Liver (tissue), 9 donors: ENCODE data around the gene VPS26A. TPM values are rescaled to one million over a fixed set of nuclear protein-coding genes. Genes with fewer than 3 reads are reported as not detected.
"Not testable (repeated sequence)": the region's sequence is repeated elsewhere in the genome, so short reads cannot be mapped to it uniquely, and the experiment has no call there.

Experiments
- DNase-seq: peaks from one replicate; pipeline ENCODE4 v3.0.0-alpha.2; 2017; ENCODE audit warnings: low spot score
- H3K27ac ChIP-seq, 2 donors: one replicate each; pipeline ENCODE4 v1.7.0; 2013; ENCODE audit warnings: inconsistent platforms in 2 of 2, low read length in 2 of 2, control low read depth in 1 of 2, low read depth in 1 of 2, mild to moderate bottlenecking in 1 of 2
- H3K27me3 ChIP-seq, 4 donors: one replicate each; pipeline versions ENCODE4 v1.6.1 to v1.7.0; 2013; ENCODE audit warnings: low read length in 3 of 4, inconsistent platforms in 1 of 4, mild to moderate bottlenecking in 1 of 4, moderate library complexity in 1 of 4; ENCODE audit not compliant: control insufficient read depth in 4 of 4, insufficient read depth in 4 of 4
- H3K36me3 ChIP-seq, 4 donors: one replicate each; pipeline versions ENCODE4 v1.6.1 to v1.7.0; 2013; ENCODE audit warnings: low read length in 3 of 4, mild to moderate bottlenecking in 3 of 4, low read depth in 1 of 4, moderate library complexity in 1 of 4; ENCODE audit not compliant: control insufficient read depth in 4 of 4, insufficient read depth in 3 of 4
- H3K4me1 ChIP-seq, 4 donors: one replicate each; pipeline versions ENCODE4 v1.6.1 to v1.7.0; 2013; ENCODE audit warnings: low read length in 3 of 4, mild to moderate bottlenecking in 3 of 4, moderate library complexity in 1 of 4; ENCODE audit not compliant: control insufficient read depth in 4 of 4, insufficient read depth in 4 of 4
- H3K4me3 ChIP-seq, 3 donors: one replicate each; pipeline versions ENCODE4 v1.6.1 to v1.7.0; 2013; ENCODE audit warnings: low read length in 3 of 3, control low read depth in 1 of 3, low read depth in 1 of 3, mild to moderate bottlenecking in 1 of 3
- H3K9ac ChIP-seq, 2 donors: one replicate each; pipeline ENCODE4 v1.7.0; 2013; ENCODE audit warnings: low read length in 2 of 2, mild to moderate bottlenecking in 2 of 2, moderate library complexity in 2 of 2, control low read depth in 1 of 2, low read depth in 1 of 2
- H3K9me3 ChIP-seq, 4 donors: one replicate each; pipeline versions ENCODE4 v1.6.1 to v1.7.0; 2013; ENCODE audit warnings: low read length in 3 of 4; ENCODE audit not compliant: control insufficient read depth in 4 of 4
- ATF3 ChIP-seq: IDR thresholded peaks from 2 replicates; pipeline ENCODE4 v1.6.1; 2016; ENCODE audit warnings: antibody characterized with exemption
- CTCF ChIP-seq: fragments of 150-350 bp; IDR thresholded peaks from 2 replicates; pipeline ENCODE4 v1.5.1; 2017; ENCODE audit warnings: improper control_type of control experiment, low read depth, low read length; ENCODE audit not compliant: missing input control
- EGR1 ChIP-seq, 2 donors: IDR thresholded peaks; 2 replicates each; pipeline ENCODE4 v1.6.1; 2016 to 2018; ENCODE audit warnings: antibody characterized with exemption in 2 of 2, low read depth in 2 of 2
- FOXA1 ChIP-seq: IDR thresholded peaks from 2 replicates; pipeline ENCODE4 v1.6.1; 2016; ENCODE audit warnings: antibody characterized with exemption
- FOXA2 ChIP-seq: IDR thresholded peaks from 2 replicates; pipeline ENCODE4 v1.6.1; 2016; ENCODE audit warnings: antibody characterized with exemption
- GABPA ChIP-seq, 2 donors: IDR thresholded peaks in 1 of 2; conservative IDR thresholded peaks in 1 of 2; 2 replicates each; pipeline ENCODE4 v1.6.1; 2016; ENCODE audit warnings: antibody characterized with exemption in 2 of 2, mild to moderate bottlenecking in 1 of 2, moderate library complexity in 1 of 2
- HNF4A ChIP-seq, 2 donors: conservative IDR thresholded peaks; 2 replicates each; pipeline ENCODE4 v1.6.1; 2016; ENCODE audit warnings: antibody characterized with exemption in 2 of 2, mild to moderate bottlenecking in 2 of 2
- HNF4G ChIP-seq: IDR thresholded peaks from 2 replicates; pipeline ENCODE4 v1.6.1; 2016; ENCODE audit warnings: antibody characterized with exemption
- JUND ChIP-seq, 2 donors: IDR thresholded peaks; 2 replicates each; pipeline ENCODE4 v1.6.1; 2016; ENCODE audit warnings: antibody characterized with exemption in 2 of 2
- MAX ChIP-seq: IDR thresholded peaks from 2 replicates; pipeline ENCODE4 v1.6.1; 2016; ENCODE audit warnings: antibody characterized with exemption
- NR2F2 ChIP-seq: IDR thresholded peaks from 2 replicates; pipeline ENCODE4 v1.6.1; 2016; ENCODE audit warnings: antibody characterized with exemption
- RAD21 ChIP-seq, 2 donors: IDR thresholded peaks; 2 replicates each; pipeline ENCODE4 v1.6.1; 2016; ENCODE audit warnings: antibody characterized with exemption in 2 of 2, mild to moderate bottlenecking in 2 of 2
- REST ChIP-seq: IDR thresholded peaks from 2 replicates; pipeline ENCODE4 v1.6.1; 2016; ENCODE audit warnings: antibody characterized with exemption, mild to moderate bottlenecking
- RXRA ChIP-seq, 2 donors: IDR thresholded peaks; 2 replicates each; pipeline ENCODE4 v1.6.1; 2017 to 2018; ENCODE audit warnings: antibody characterized with exemption in 2 of 2, mild to moderate bottlenecking in 1 of 2
- SP1 ChIP-seq: IDR thresholded peaks from 2 replicates; pipeline ENCODE4 v1.6.1; 2018; ENCODE audit warnings: antibody characterized with exemption, mild to moderate bottlenecking
- TAF1 ChIP-seq: conservative IDR thresholded peaks from 2 replicates; pipeline ENCODE4 v1.6.1; 2016; ENCODE audit warnings: antibody characterized with exemption, mild to moderate bottlenecking
- YY1 ChIP-seq: IDR thresholded peaks from 2 replicates; pipeline ENCODE4 v1.6.1; 2016; ENCODE audit warnings: antibody characterized with exemption, mild to moderate bottlenecking
- ZBTB33 ChIP-seq: IDR thresholded peaks from 2 replicates; pipeline ENCODE4 v1.6.1; 2016; ENCODE audit warnings: antibody characterized with exemption
- WGBS: extraction: QIAGEN DNeasy Blood & Tissue Kit; methylation state at CpG from one replicate; pipeline ENCODE4 v1.1.7; 2013; 5-methylcytosine and 5-hydroxymethylcytosine counted together
- polyA plus RNA-seq, 2 donors: library from polyadenylated mRNA; stranded (reverse) in 1 of 2; unstranded in 1 of 2; fragments of 200-250 nt in 1 of 2; fragments of >200 nt in 1 of 2; fragmentation: Nextera tagmentation in 1 of 2; extraction: Ambion mirVana in 1 of 2; gene quantifications; one replicate each; pipeline versions ENCODE4 v1.2.1 to v1.2.3, GENCODE V29; 2013 to 2015
- total RNA-seq, 2 donors: library from RNA; depleted of rRNA; stranded (reverse); fragments of >200 nt; gene quantifications; one replicate each; pipeline ENCODE4 v1.2.3, GENCODE V29; 2014
- donor health status: healthy.
- donor health status: healthy.
- donor health status: healthy.
- donor health status: healthy.
- donor health status: healthy.

The VPS26A gene
- total and polyA plus RNA-seq, 4 donors, result 10.9 to 21.4 (median 14.5) TPM

- Histone ChIP-seq H3K4me1 (no peaks in the 10 kb centered on the region), H3K9me3 (no peaks in the 10 kb centered on the region), H3K27me3 (no peaks in the 10 kb centered on the region), H3K4me3 (no peak overlapping the region), H3K9ac (no peak overlapping the region), H3K27ac (no peak overlapping the region), H3K36me3 (peaks cover 0 to 10% (median 3%) of the 10 kb centered on the region in 4 donors)
- TF ChIP-seq EGR1 (IDR thresholded peaks at IDR 0.05; ENCODE audit: low read depth in 2 of 2), result no peak
- TF ChIP-seq TAF1, result no peak
- no peak for TF ChIP-seq ZBTB33
- no peak for TF ChIP-seq JUND (IDR thresholded peaks at IDR 0.05)
- no peak for TF ChIP-seq RXRA (IDR thresholded peaks at IDR 0.05)
- no peak for TF ChIP-seq YY1
- TF ChIP-seq FOXA2, result no peak
- TF ChIP-seq CTCF, result no peak
- TF ChIP-seq HNF4A (conservative IDR thresholded peaks at IDR 0.05), result no peak
- no peak for TF ChIP-seq HNF4G
- TF ChIP-seq FOXA1, result no peak
- no peak for TF ChIP-seq MAX
- no peak for TF ChIP-seq ATF3
- no peak for TF ChIP-seq NR2F2
- TF ChIP-seq RAD21 (IDR thresholded peaks at IDR 0.05), result no peak
- TF ChIP-seq REST, result no peak
- no peak for TF ChIP-seq SP1
- 97% methylated on average over 2 of the region's 2 CpGs for WGBS
- no peak for DNase-seq
These were observed 16.0 kb downstream of the VPS26A start for GRCh38 chr10:69139961-69140360.

GRCh38 chr10:69141304-69141703, 17.3 kb downstream of the VPS26A start:
- Histone ChIP-seq H3K27ac (no peak overlapping the region), H3K9ac (no peak overlapping the region), H3K36me3 (peaks cover 0 to 6% (median 0%) of the 10 kb centered on the region in 4 donors), H3K9me3 (no peaks in the 10 kb centered on the region), H3K27me3 (no peaks in the 10 kb centered on the region), H3K4me3 (no peak overlapping the region), H3K4me1 (no peaks in the 10 kb centered on the region)
- TF ChIP-seq HNF4A (conservative IDR thresholded peaks at IDR 0.05) (no peak), HNF4G (no peak), REST (no peak), FOXA2 (no peak), NR2F2 (no peak), RAD21 (IDR thresholded peaks at IDR 0.05) (no peak), TAF1 (no peak), GABPA (IDR thresholded peaks at IDR 0.05 in 1 of 2, conservative IDR thresholded peaks at IDR 0.05 in 1 of 2) (no peak)
- 89% methylated on average over 1 of the region's 1 CpG for WGBS
- no peak for DNase-seq

- 96% methylated on average over 3 of the region's 3 CpGs for WGBS
- not testable (repeated sequence) for H3K27ac ChIP-seq, DNase-seq, H3K4me1 ChIP-seq, H3K27me3 ChIP-seq, H3K9me3 ChIP-seq, H3K9ac ChIP-seq, H3K36me3 ChIP-seq, H3K4me3 ChIP-seq
These were observed 18.1 kb downstream of the VPS26A start for GRCh38 chr10:69142074-69142473.
